ENCODE data around the gene ERBB2. TPM values are rescaled to one million over a fixed set of nuclear protein-coding genes. Genes with fewer than 3 reads are reported as not detected.
"Not testable (repeated sequence)": the region's sequence is repeated elsewhere in the genome, so short reads cannot be mapped to it uniquely, and the experiment has no call there.

Gene ERBB2
- total RNA-seq, 1 donor from 2014 or later, result 75.8 TPM

DNA sequence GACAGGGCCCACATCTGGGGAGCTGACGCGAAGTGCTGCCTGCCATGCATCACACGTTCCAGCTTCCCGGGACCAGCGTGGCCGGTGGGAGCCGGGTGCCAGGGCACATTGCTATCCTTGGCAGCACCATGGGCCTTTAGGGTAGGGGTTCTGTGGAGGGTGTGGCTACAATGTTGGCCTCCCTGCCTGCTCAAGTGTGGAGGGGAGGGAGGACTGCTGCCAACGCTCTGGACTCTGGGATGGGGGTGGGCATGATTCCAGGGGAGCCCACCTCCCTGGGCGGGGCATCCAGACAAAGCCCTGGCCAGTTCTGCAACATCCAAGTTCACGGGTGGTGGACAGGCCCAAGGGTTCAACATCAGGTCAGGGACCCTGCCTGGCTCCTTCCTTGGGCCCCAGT is 51.8 kb downstream of the ERBB2 start:
- intact Hi-C loops (cut with micrococcal nuclease), result loop anchor here (5.0 kb wide), 1 partner anchor 129 kb away; no protein-coding TSS in a partner anchor
- ATAC-seq (no peak), DNase-seq (no peak)

DNA sequence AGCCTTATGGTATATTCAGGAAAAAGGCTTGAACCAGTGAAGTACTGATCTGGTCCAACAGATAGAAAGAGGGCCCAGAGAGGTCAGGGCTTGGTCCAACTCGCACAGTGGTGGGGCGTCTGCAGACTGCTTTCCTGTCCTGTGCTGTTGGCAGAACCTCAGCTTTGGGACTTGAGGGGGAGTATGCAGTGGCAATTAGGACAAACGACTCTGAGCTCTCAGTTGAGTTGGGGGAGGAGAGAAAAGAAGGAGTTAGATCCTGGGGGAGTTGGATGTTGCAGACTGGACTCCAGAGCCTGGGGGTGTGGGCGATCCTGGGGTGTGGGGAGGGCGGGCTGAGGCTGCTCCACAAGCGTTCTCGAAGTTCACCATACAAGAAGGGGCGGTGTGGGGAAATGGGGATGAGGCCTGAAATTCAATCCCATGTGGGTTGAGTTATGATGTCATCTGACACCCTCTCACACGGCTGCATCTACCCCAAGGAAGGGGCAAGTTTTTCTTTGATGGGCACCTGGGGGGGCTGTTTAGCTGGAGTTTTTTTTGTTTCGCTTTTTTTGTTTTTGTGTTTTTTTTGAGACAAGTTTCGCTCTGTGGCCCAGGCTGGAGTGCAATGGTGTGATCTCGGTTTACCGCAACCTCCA is 52.5 kb downstream of the ERBB2 start:
- ATAC-seq, result no peak
- intact Hi-C loops (cut with micrococcal nuclease), result loop anchor here (5.0 kb wide), 1 partner anchor 130 kb away; no protein-coding TSS in a partner anchor
- DNase-seq, result no peak

DNA sequence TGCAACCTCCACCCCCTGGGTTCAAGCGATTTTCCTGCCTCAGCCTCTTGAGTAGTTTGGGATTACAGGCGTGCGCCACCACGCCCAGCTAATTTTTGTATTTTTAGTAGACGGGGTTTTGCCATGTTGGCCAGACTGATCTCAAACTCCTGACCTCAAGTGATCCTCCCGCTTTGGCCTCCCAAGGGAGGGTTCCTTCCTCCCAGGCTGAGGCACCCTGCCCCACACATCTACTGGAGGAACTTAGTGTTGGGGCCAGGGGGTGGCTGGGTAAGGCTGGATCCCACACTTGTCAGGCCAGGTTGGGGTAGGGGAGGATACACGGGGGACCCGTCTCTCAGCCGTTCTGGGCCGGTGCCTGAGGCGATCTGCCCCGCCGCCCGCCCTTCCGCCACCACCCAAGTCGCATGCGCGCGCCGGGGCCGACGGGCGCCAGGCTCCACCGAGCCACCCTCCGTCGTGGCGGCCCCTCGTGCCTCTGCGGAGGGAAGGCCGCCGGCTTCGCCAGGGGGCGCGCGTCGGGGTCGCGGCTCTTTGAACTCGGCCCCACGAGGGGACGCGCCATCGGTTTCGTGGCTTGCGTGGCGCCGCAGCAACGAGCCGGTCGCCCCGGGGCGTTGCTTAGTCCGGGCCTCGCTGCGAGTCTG is 53.8 kb downstream of the ERBB2 start:
- ATAC-seq, result peak; percentile 58
- intact Hi-C loops (cut with micrococcal nuclease), result loop anchor here (5.0 kb wide), 1 partner anchor 131 kb away; no protein-coding TSS in a partner anchor
- peak; percentile 81 for DNase-seq

GRCh38 chr17:39754161-39754957 is 54.5 kb downstream of the ERBB2 start:
- DNase-seq (peak; percentile 96), ATAC-seq (peak; percentile 92)
- intact Hi-C loops (cut with micrococcal nuclease), result loop anchor here (5.0 kb wide), 1 partner anchor 132 kb away; no protein-coding TSS in a partner anchor

GRCh38 chr17:39754958-39755553 is 55.2 kb downstream of the ERBB2 start:
- no peak for DNase-seq
- ATAC-seq, result no peak
- intact Hi-C loops (cut with micrococcal nuclease), result loop anchor here (5.0 kb wide), 1 partner anchor 133 kb away; no protein-coding TSS in a partner anchor

- intact Hi-C loops (cut with micrococcal nuclease), result no loop called here
- DNase-seq (no peak), ATAC-seq (no peak)
Observed at GRCh38 chr17:39755554-39756379, 55.9 kb downstream of the ERBB2 start.

GRCh38 chr17:39756380-39757079 is 56.7 kb downstream of the ERBB2 start:
- no peak for ATAC-seq

GRCh38 chr17:39757176-39757662 is 57.4 kb downstream of the ERBB2 start:
- intact Hi-C loops (cut with micrococcal nuclease), result no loop called here
- no peak for ATAC-seq
- no peak for DNase-seq

More at GRCh38 chr17:39756380-39757079, 56.7 kb downstream of the ERBB2 start:
- intact Hi-C loops (cut with micrococcal nuclease), result no loop called here
- no peak for DNase-seq

- ATAC-seq (no peak), DNase-seq (no peak)
- intact Hi-C loops (cut with micrococcal nuclease), result no loop called here
Observed at GRCh38 chr17:39757931-39758873, 58.3 kb downstream of the ERBB2 start.

- DNase-seq (no peak), ATAC-seq (no peak)
- intact Hi-C loops (cut with micrococcal nuclease), result no loop called here
Observed at GRCh38 chr17:39759204-39759603, 59.3 kb downstream of the ERBB2 start.

DNA sequence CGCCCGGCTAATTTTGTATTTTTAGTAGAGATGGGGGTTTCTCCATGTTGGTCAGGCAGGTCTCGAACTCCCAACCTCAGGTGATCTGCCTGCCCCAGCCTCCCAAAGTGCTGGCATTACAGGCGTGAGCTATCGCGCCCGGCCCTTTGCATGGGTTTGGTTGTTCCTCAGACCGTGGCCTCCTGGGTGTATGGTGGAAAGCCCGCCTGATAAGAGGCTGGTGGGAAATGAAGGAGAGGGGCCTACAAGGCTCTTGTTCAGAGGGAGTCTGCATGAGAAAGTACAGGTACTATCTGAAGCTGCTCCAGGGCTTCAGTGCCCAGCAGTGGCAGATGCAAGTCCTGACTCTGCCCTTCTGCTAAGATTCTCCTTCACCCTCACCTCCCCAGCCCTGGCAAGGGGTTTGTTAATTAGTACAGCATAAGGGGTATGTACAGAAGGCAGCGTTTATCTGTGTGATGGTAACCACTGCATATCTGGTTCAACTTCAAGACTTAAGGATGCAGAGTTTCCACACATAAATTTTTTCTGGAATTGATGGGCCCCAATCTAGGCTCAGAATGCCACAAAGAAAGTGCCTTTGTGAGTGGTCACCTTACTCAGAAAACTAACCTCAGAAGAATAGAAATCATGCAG is 62.1 kb downstream of the ERBB2 start:
- DNase-seq, result no peak
- ATAC-seq, result no peak
- intact Hi-C loops (cut with micrococcal nuclease), result no loop called here

- intact Hi-C loops (cut with micrococcal nuclease), result no loop called here
- ATAC-seq (no peak), DNase-seq (no peak)
Observed at GRCh38 chr17:39763051-39763820, 63.4 kb downstream of the ERBB2 start.

DNA sequence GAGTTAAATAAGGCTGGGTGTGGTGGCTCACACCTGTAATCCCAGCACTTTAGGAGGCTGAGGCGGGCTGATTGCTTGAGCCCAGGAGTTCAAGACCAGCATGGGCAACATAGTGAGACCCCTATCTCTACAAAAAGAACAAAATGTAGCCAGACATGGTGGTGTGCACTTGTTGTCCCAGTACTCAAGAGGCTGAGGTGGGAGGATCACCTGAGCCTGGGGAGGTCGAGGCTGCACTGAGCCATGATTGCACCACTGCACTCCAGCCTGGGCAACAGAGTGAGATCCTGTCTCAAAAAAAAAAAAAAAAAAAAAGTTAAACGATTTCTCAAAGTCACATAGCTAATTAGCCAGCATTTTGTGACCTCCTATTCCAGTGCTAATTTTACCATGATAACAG is 64.3 kb downstream of the ERBB2 start:
- intact Hi-C loops (cut with micrococcal nuclease); DNase-seq; ATAC-seq: not testable (repeated sequence)

DNA sequence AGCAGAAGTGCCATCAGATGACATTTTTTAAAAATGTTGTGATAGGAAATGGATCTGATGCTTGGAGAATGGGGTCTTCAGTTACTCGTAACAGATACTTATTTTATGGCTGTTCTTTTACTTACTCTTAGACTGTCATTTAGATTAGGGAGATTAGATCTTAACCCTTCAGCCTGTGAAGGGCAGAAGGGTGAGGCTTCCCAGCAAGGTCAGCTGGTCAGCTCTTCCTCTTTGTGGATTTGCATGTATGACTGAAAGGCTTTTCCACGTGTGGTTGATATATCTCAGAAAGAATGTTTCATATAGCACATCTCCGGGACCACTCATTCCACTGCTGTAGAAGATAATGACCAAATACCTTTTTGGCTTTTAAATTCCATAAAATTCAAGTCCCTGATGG is 65.3 kb downstream of the ERBB2 start:
- intact Hi-C loops (cut with micrococcal nuclease), result no loop called here
- no peak for DNase-seq
- ATAC-seq, result no peak

GRCh38 chr17:39765766-39766165 is 65.9 kb downstream of the ERBB2 start:
- intact Hi-C loops (cut with micrococcal nuclease), result no loop called here
- ATAC-seq (no peak), DNase-seq (no peak)

DNA sequence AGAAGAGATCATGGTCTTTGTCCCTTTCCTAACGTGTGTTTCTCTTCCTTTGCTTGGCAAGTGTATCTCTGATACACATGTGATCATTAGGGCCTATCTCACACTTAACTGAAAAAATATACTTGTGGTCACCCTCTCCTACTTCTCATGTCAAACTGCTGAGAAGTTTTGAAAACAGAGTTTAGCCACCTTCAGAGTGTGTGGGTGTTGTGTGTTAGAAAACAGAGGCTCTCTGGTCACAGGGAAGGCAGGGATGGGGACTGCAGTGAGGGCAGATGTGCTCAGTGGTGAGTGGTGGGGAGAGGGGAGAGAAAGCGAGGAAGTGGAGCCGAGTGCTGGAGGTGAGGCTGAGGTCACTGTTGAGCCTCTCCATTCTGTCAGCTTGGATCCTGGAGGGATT is 67.3 kb downstream of the ERBB2 start:
- DNase-seq, result no peak
- no peak for ATAC-seq
- intact Hi-C loops (cut with micrococcal nuclease), result no loop called here

All from left ventricle myocardium superior (tissue), 1 donor.